Transverse colon (tissue), 4 donors: Measurements from ENCODE around the gene SGCA.

ENCODE experiments used
- CTCF ChIP-seq, 5 experiments: fragments of 200-600 bp in 3 of 5; fragments of 450-650 bp in 2 of 5; sonication (generic) in 3 of 5; IDR thresholded peaks; 1 replicate in 2 of 5; 2 replicates in 3 of 5; pipeline ENCODE4 v1.5.1; 2016 to 2017; ENCODE audit warnings: antibody characterized with exemption in 5 of 5, inconsistent platforms in 3 of 5, mild to moderate bottlenecking in 2 of 5, moderate library complexity in 1 of 5
- EP300 ChIP-seq: sonication (generic); formaldehyde crosslinking; IDR thresholded peaks from one replicate; pipeline ENCODE4 v1.6.1; 2017; ENCODE audit warnings: antibody characterized with exemption, low read depth
- POLR2A ChIP-seq: fragments of 450-650 bp; IDR thresholded peaks from one replicate; pipeline ENCODE4 v1.6.1; 2016; ENCODE audit warnings: antibody characterized with exemption, mild to moderate bottlenecking, moderate library complexity
- POLR2AphosphoS5 ChIP-seq, 3 donors: sonication (generic); formaldehyde crosslinking; IDR thresholded peaks; one replicate each; pipeline ENCODE4 v1.6.1; 2016; ENCODE audit warnings: antibody characterized with exemption in 3 of 3

GRCh38 chr17:50165066-50165465, 739 bp upstream of the SGCA start:
- TF ChIP-seq CTCF (IDR thresholded peaks at IDR 0.05) (no peak), POLR2A (no peak), POLR2AphosphoS5 (IDR thresholded peaks at IDR 0.05) (no peak), EP300 (no peak)
